Activated CD4-positive, alpha-beta T cell treated with anti-CD3 and anti-CD28 coated beads, Interleukin-2, amount 10 ng/mL, durations not matched to agents 24 days and 14 days (primary cell): ENCODE data around the gene TMEM214. TPM values are rescaled to one million over a fixed set of nuclear protein-coding genes. Genes with fewer than 3 reads are reported as not detected.

ENCODE experiments used
- DNase-seq: peaks from one replicate; pipeline ENCODE4 v3.0.0; 2022
- H3K27ac Mint-ChIP-seq: one replicate; pipeline ENCODE4 v1.8.0; 2022; ENCODE audit warnings: mild to moderate bottlenecking, mixed read lengths
- H3K27me3 Mint-ChIP-seq: one replicate; pipeline ENCODE4 v1.8.0; 2022; ENCODE audit warnings: mixed read lengths
- H3K36me3 Mint-ChIP-seq: one replicate; pipeline ENCODE4 v1.8.0; 2022; ENCODE audit warnings: low read depth, mild to moderate bottlenecking, mixed read lengths
- H3K4me1 Mint-ChIP-seq: one replicate; pipeline ENCODE4 v1.8.0; 2021; ENCODE audit warnings: mixed read lengths
- H3K4me3 Mint-ChIP-seq: one replicate; pipeline ENCODE4 v1.8.0; 2022; ENCODE audit warnings: mild to moderate bottlenecking, moderate library complexity, mixed read lengths
- H3K9me3 Mint-ChIP-seq: one replicate; pipeline ENCODE4 v1.8.0; 2021; ENCODE audit warnings: mixed read lengths
- intact Hi-C: fragments of 100-400 bp; cut with micrococcal nuclease; formaldehyde crosslinking; loops from one replicate; pipeline ENCODE4 v1.15.1; 2023
- total RNA-seq: library from RNA; stranded (reverse); gene quantifications from 2 replicates; pipeline ENCODE4 v1.2.3, GENCODE V29; 2022

The TMEM214 gene
- total RNA-seq, 1 donor from 2014 or later: 93.4 TPM

DNA sequence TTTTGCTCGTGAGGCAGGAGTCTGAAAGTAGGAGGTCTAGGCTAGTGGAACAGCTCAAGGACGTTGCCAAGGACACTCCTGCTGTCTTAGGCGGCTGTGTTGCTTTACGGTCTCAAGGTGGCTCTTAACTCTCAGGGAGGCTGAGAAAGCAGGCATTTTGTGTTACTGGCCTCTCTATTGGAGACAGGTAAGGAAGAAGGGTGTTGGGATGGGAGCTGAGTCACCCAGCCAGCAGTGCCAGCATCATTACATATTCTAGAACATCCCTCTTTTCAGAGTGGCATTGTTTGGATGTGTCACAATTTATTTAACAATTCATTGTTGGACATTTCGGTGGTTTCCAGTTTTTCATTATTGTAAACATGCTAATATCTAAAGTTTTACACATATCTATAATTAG, 30.8 kb upstream of the TMEM214 start:
- no peaks in the 10 kb centered on the region for H3K36me3 Mint-ChIP-seq
- intact Hi-C loops: no loop called here
- no peak overlapping the region for H3K4me3 Mint-ChIP-seq
- H3K4me1 Mint-ChIP-seq: no peaks in the 10 kb centered on the region
- no peak overlapping the region for H3K27ac Mint-ChIP-seq
- no peak for DNase-seq
- no peaks in the 10 kb centered on the region for H3K9me3 Mint-ChIP-seq
- peaks cover 20% of the 10 kb centered on the region for H3K27me3 Mint-ChIP-seq

DNA sequence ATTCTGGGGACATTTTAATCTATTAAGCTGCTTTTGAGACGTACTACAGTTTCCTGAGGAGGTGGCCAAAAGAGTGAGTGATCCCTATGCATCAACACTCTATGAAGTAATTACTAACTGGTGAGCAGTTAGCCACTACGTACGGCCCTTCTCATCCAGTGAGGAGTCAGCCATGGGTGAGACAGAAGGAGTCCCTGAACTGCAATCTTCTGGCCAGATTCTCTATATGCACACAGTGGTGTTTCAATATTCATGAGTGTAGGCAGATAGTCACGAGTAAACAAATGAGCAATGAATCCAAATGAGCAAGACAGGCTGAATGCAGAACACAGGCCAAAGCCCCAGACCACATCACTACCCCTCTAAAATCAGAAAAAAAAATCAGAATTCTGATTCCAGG, 29.8 kb upstream of the TMEM214 start:
- Mint-ChIP-seq H3K4me3 (no peak overlapping the region), H3K27me3 (peaks cover 29% of the 10 kb centered on the region), H3K4me1 (no peaks in the 10 kb centered on the region), H3K36me3 (no peaks in the 10 kb centered on the region), H3K27ac (no peak overlapping the region), H3K9me3 (no peaks in the 10 kb centered on the region)
- DNase-seq: no peak
- intact Hi-C loops: no loop called here

GRCh38 chr2:27003857-27004256, 28.9 kb upstream of the TMEM214 start:
- Mint-ChIP-seq H3K4me3 (no peak overlapping the region), H3K36me3 (no peaks in the 10 kb centered on the region), H3K9me3 (no peaks in the 10 kb centered on the region), H3K4me1 (no peaks in the 10 kb centered on the region), H3K27ac (no peak overlapping the region), H3K27me3 (peaks cover 35% of the 10 kb centered on the region)
- no peak for DNase-seq
- intact Hi-C loops: no loop called here

GRCh38 chr2:27006602-27007415, 26.0 kb upstream of the TMEM214 start:
- Mint-ChIP-seq H3K9me3 (no peaks in the 10 kb centered on the region), H3K4me1 (peaks cover 3% of the 10 kb centered on the region), H3K27ac (no peak overlapping the region), H3K36me3 (no peaks in the 10 kb centered on the region), H3K27me3 (peaks cover 33% of the 10 kb centered on the region), H3K4me3 (no peak overlapping the region)
- intact Hi-C loops: no loop called here
- no peak for DNase-seq

DNA sequence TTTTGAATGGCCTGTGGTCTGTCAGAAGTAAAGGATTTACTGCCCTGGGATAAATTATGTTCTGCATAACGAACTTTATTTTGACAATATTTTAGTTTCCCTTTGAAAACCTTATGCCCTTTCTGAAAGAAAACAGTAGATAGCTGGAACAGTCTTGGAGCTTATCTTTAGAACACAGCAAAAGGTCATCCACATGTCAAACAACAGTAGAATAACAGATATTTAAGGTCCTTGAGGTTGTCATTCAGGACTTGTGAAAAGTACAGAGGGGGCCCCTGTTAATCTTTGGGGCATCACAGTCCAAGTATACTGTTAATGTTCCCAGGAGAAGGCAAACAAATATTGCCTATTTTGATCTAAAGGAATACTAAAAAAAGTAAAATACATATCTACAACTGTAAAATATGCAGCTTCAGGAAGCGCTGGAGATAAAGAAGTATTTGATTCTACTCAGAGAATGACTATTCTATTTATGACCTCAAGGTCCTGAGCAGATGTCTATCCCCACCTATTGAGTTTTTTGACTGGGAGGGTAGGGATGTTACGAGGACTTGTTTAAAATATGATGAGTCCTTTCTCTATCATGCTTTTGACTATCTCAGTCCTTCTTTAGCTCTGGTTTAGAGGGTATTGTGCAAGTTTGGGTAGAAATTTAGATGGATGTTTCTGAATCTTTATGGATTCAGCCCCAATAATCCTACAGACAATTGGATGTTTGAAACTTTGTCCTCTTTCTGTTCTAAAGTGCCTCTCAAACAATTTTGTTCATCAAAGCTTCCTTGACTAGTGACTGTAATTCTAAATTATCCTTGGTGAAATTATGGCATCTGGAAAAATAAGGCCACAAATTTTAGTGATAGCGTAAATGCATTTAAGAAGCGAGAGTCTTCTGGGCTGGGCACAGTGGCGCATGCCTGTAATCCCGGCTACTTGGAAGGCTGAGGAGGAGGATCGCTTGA, 25.1 kb upstream of the TMEM214 start:
- H3K36me3 Mint-ChIP-seq: no peaks in the 10 kb centered on the region
- intact Hi-C loops: no loop called here
- H3K27ac Mint-ChIP-seq: no peak overlapping the region
- H3K4me3 Mint-ChIP-seq: no peak overlapping the region
- peaks cover 33% of the 10 kb centered on the region for H3K27me3 Mint-ChIP-seq
- DNase-seq: no peak
- H3K4me1 Mint-ChIP-seq: peaks cover 3% of the 10 kb centered on the region
- no peaks in the 10 kb centered on the region for H3K9me3 Mint-ChIP-seq

DNA sequence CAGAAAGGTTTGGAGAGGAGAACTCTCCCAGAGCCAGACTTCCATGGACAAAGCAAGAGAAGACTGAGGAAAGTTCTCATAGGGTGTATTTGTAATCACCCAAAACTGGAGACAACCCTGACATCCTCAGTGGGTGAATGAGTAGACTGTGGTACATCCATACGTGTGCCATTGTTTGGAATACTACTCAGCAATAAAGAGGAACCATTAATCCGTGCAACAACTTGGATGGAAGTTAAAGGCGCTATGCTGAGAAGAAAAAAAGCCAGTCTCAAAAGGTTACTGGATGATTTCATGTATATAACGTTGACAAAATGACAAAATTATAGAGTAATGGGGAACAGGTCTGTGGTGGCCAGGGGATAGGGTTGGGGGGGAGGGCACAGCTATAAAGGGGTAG, 24.1 kb upstream of the TMEM214 start:
- Mint-ChIP-seq H3K27me3 (peaks cover 31% of the 10 kb centered on the region), H3K36me3 (no peaks in the 10 kb centered on the region), H3K27ac (no peak overlapping the region), H3K4me1 (peaks cover 3% of the 10 kb centered on the region), H3K4me3 (no peak overlapping the region), H3K9me3 (no peaks in the 10 kb centered on the region)
- DNase-seq: no peak
- intact Hi-C loops: no loop called here

GRCh38 chr2:27009083-27009482, 23.7 kb upstream of the TMEM214 start:
- Mint-ChIP-seq H3K27ac (no peak overlapping the region), H3K27me3 (peaks cover 29% of the 10 kb centered on the region), H3K36me3 (no peaks in the 10 kb centered on the region), H3K4me3 (no peak overlapping the region), H3K4me1 (peaks cover 3% of the 10 kb centered on the region), H3K9me3 (no peaks in the 10 kb centered on the region)
- DNase-seq: no peak
- intact Hi-C loops: no loop called here

- Mint-ChIP-seq H3K27ac (no peak overlapping the region), H3K4me3 (no peak overlapping the region), H3K4me1 (peaks cover 3% of the 10 kb centered on the region), H3K9me3 (no peaks in the 10 kb centered on the region), H3K36me3 (no peaks in the 10 kb centered on the region), H3K27me3 (peaks cover 29% of the 10 kb centered on the region)
- no peak for DNase-seq
- intact Hi-C loops: no loop called here
Measured at GRCh38 chr2:27009716-27010115, 23.0 kb upstream of the TMEM214 start.

DNA sequence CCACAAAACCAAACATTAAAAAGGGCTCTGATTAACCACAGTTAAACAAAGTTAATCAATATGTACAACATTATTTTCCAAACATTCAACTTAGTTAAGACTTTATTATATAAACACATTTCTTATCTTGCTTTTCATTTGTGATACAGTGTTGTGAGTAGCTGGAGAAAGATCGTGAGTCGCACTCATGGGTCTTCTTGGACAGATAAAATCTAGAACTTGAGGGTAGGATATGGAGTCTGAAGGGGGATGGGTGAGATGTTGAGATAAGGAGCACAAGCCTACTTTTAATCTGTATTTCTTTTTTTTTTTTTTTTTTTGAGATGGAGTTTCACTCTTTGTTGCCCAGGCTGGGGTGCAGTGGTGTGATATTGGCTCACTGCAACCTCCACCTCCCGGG, 22.6 kb upstream of the TMEM214 start:
- no peaks in the 10 kb centered on the region for H3K9me3 Mint-ChIP-seq
- H3K4me3 Mint-ChIP-seq: no peak overlapping the region
- no peak overlapping the region for H3K27ac Mint-ChIP-seq
- peaks cover 29% of the 10 kb centered on the region for H3K27me3 Mint-ChIP-seq
- peaks cover 3% of the 10 kb centered on the region for H3K4me1 Mint-ChIP-seq
- intact Hi-C loops: no loop called here
- H3K36me3 Mint-ChIP-seq: no peaks in the 10 kb centered on the region
- no peak for DNase-seq

DNA sequence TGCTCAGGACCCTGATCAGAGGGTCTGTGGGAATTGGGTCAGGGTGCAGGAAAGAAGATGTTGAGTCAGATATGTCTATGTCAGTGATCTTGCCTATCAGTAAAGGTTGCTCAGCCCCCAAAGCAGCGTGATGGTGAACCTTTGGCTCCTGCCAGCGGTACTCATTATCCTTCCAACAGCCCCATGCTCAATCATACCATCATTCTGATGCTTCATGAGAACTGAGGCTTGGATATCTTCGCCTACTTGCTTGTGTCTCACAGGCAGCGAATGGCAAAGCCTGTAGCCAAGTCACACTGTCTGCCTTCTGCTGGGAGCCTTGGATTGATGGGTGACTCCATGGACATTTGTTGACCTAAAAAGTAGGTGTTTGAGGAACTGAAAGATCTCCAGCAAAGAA, 19.0 kb upstream of the TMEM214 start:
- H3K9me3 Mint-ChIP-seq: no peaks in the 10 kb centered on the region
- DNase-seq: no peak
- H3K4me1 Mint-ChIP-seq: peaks cover 9% of the 10 kb centered on the region
- intact Hi-C loops: no loop called here
- peaks cover 7% of the 10 kb centered on the region for H3K27me3 Mint-ChIP-seq
- H3K36me3 Mint-ChIP-seq: no peaks in the 10 kb centered on the region
- H3K27ac Mint-ChIP-seq: no peak overlapping the region
- no peak overlapping the region for H3K4me3 Mint-ChIP-seq

GRCh38 chr2:27014771-27015433, 17.9 kb upstream of the TMEM214 start:
- Mint-ChIP-seq H3K27me3 (peaks cover 2% of the 10 kb centered on the region), H3K4me3 (no peak overlapping the region), H3K27ac (no peak overlapping the region), H3K4me1 (peaks cover 8% of the 10 kb centered on the region), H3K9me3 (no peaks in the 10 kb centered on the region), H3K36me3 (no peaks in the 10 kb centered on the region)
- intact Hi-C loops: no loop called here
- no peak for DNase-seq

DNA sequence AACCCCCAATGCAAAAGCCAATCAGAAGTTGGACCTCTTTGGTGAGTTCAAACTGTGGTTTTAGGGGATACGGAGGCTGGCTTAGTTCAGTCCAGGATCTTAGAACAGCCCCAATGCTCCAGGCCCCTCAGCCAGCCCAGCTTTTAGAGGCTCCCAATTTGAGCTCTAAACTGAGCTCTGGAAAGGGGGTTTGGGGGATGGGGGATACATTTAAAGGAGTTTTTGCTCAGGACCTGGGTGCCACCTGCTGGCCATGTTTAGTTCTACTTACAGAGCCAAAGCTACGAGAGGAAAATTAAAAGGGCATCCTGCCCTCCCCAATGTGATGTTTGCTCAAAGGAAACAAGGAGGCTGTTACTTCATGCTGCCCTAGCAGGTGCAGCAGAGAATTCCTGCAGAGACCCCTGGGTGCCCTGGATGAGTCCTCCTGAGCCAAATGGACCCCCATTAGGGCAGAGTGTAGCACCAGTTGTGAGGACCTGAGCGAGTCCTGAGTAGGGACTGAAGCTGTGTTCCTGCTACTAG, 15.9 kb upstream of the TMEM214 start:
- no peaks in the 10 kb centered on the region for H3K27me3 Mint-ChIP-seq
- no peaks in the 10 kb centered on the region for H3K36me3 Mint-ChIP-seq
- DNase-seq: peak; percentile 81
- peaks cover 5% of the 10 kb centered on the region for H3K4me1 Mint-ChIP-seq
- H3K9me3 Mint-ChIP-seq: no peaks in the 10 kb centered on the region
- H3K4me3 Mint-ChIP-seq: no peak overlapping the region
- no peak overlapping the region for H3K27ac Mint-ChIP-seq
- intact Hi-C loops: loop anchor here (1.0 to 2.0 kb wide), 2 partner anchors 56 to 170 kb away; no protein-coding TSS in a partner anchor

DNA sequence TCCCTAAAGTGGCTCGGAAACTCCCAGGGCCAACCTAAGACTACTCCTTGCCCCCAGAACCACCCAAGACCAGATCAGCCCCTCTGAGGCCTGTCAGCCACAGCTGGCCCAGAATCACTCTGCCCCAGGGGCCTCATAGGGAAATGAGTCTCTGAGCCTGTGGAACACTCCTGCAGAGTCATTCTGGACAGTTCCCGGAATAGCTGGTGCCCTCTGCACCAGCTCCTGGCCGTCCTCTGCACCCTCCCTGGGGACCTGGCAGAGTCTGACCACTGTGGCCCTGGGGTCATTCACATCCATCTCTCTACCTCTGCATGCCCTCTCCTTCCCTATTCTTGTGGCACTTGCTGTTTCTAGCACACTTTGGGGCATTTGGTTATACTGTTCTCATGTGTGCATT, 14.6 kb upstream of the TMEM214 start:
- no peak for DNase-seq
- Mint-ChIP-seq H3K27ac (no peak overlapping the region), H3K4me3 (no peak overlapping the region), H3K9me3 (no peaks in the 10 kb centered on the region), H3K4me1 (peaks cover 5% of the 10 kb centered on the region), H3K36me3 (no peaks in the 10 kb centered on the region), H3K27me3 (no peaks in the 10 kb centered on the region)
- intact Hi-C loops: no loop called here
